HepG2 (cell line): ENCODE data around the gene TBC1D2B. TPM values are rescaled to one million over a fixed set of nuclear protein-coding genes. Genes with fewer than 3 reads are reported as not detected.

ENCODE experiments used
- ATAC-seq: fragments of 200-7000 bp; cut with Tn5 transposase; 3 replicates; pipeline ENCODE4 v1.9.1; 2020; ENCODE audit warnings: mild to moderate bottlenecking, moderate library complexity
- Bru-seq: library from RNA; stranded (reverse); fragments of 400-500 nt; gene quantifications from one replicate; lab custom pipeline; 2021; lab: Mats Ljungman, UMichigan
- BruChase-seq, 2 experiments: library from RNA; stranded (reverse); fragments of 400-500 nt; gene quantifications; one replicate each; lab custom pipeline; 2021; lab: Mats Ljungman, UMichigan
- BruUV-seq: library from RNA; stranded (reverse); fragments of 400-500 nt; replicated peaks from 2 replicates; lab custom pipeline; 2021; lab: Mats Ljungman, UMichigan
- CTCF ChIA-PET: fragments of 300-600 bp; formaldehyde crosslinking; extraction: SDS; loops from one replicate; lab custom pipeline; 2021; ENCODE audit warnings: low total read pairs, inconsistent platforms, low intra/inter-chr PET ratio; lab: Yijun Ruan, JAX
- POLR2A ChIA-PET: fragments of 350-600 bp; sonication (Branson Sonifier 250); formaldehyde crosslinking; loops from one replicate; lab custom pipeline; 2020; ENCODE audit warnings: antibody characterized with exemption, inconsistent platforms; lab: Yijun Ruan, JAX
- DNase-seq: peaks from one replicate; pipeline ENCODE4 v3.0.0-alpha.2; 2015; ENCODE audit warnings: low spot score
- FAIRE-seq: peaks from 3 replicates; lab custom pipeline; 2011; peaks lifted over from hg19 to GRCh38; lab: Jason Lieb, UNC
- H2AFZ ChIP-seq: one replicate; pipeline ENCODE4 v1.6.1; 2011; ENCODE audit warnings: low read length, inconsistent platforms
- H3K27ac ChIP-seq: fragments of 300-600 bp; 3 replicates; pipeline ENCODE4 v1.8.0; 2011; ENCODE audit warnings: mixed run types, mild to moderate bottlenecking, mixed read lengths, low read length, inconsistent platforms; ENCODE audit not compliant: insufficient read depth; ENCODE audit errors: extremely low read length
- H3K27me3 ChIP-seq, 2 experiments: fragments of 200-600 bp in 1 of 2; 2 replicates in 1 of 2; 3 replicates in 1 of 2; pipeline versions ENCODE4 v1.6.0 to v1.8.0; 2011; ENCODE audit warnings: low read length in 2 of 2, mild to moderate bottlenecking in 2 of 2, moderate library complexity in 2 of 2, inconsistent platforms in 1 of 2; ENCODE audit not compliant: insufficient read depth in 2 of 2, control insufficient read depth in 1 of 2
- H3K36me3 ChIP-seq, 2 experiments: fragments of 200-600 bp in 1 of 2; replicated peaks in 1 of 2; 2 replicates in 1 of 2; 3 replicates in 1 of 2; pipeline versions ENCODE4 v1.5.1 to v1.8.0; 2011; ENCODE audit warnings: low read length in 2 of 2, inconsistent platforms in 1 of 2; ENCODE audit not compliant: insufficient read depth in 2 of 2, control insufficient read depth in 1 of 2
- H3K4me1 ChIP-seq: 2 replicates; pipeline ENCODE4 v1.5.1; 2012; ENCODE audit warnings: low read length, inconsistent platforms; ENCODE audit not compliant: insufficient read depth
- H3K4me2 ChIP-seq: 2 replicates; pipeline ENCODE4 v1.6.0; 2011; ENCODE audit warnings: low read depth, low read length, inconsistent platforms
- H3K4me3 ChIP-seq, 3 experiments: fragments of 200-600 bp in 1 of 3; sonication (generic), shearing (Covaris generic) in 1 of 3; replicated peaks in 1 of 3; 2 replicates each; pipeline ENCODE4 v1.5.1; 2011 to 2016; ENCODE audit warnings: low read length in 3 of 3, inconsistent platforms in 2 of 3, low read depth in 2 of 3, mild to moderate bottlenecking in 2 of 3, control low read depth in 1 of 3, mixed read lengths in 1 of 3; ENCODE audit not compliant: insufficient read depth in 1 of 3
- H3K79me2 ChIP-seq: one replicate; pipeline ENCODE4 v1.6.1; 2011; ENCODE audit warnings: low read length, inconsistent platforms; ENCODE audit not compliant: insufficient read depth
- H3K9ac ChIP-seq: 2 replicates; pipeline ENCODE4 v1.6.0; 2011; ENCODE audit warnings: mild to moderate bottlenecking, low read depth, low read length, inconsistent platforms; ENCODE audit not compliant: insufficient read depth
- H3K9me3 ChIP-seq: 2 replicates; pipeline ENCODE4 v1.5.1; 2012; ENCODE audit warnings: mild to moderate bottlenecking, low read length
- H4K20me1 ChIP-seq: 2 replicates; pipeline ENCODE4 v1.6.0; 2011; ENCODE audit warnings: inconsistent platforms, mild to moderate bottlenecking, low read length, moderate library complexity; ENCODE audit not compliant: insufficient read depth
- BRD4 ChIP-seq: sonication (generic); formaldehyde crosslinking; IDR thresholded peaks from 2 replicates; pipeline ENCODE4 v1.4.0; 2020; ENCODE audit warnings: missing genetic modification reagents
- CHD4 ChIP-seq: fragments of 200-600 bp; sonication (generic); IDR thresholded peaks from 2 replicates; pipeline ENCODE4 v1.7.0; 2017; ENCODE audit warnings: mild to moderate bottlenecking, low read length, borderline replicate concordance
- CTCF ChIP-seq: sonication (generic); formaldehyde crosslinking; IDR thresholded peaks from 2 replicates; pipeline ENCODE4 v1.5.0; 2020; ENCODE audit warnings: mild to moderate bottlenecking, missing genetic modification reagents, moderate library complexity
- DNMT1 ChIP-seq: sonication (generic); formaldehyde crosslinking; IDR thresholded peaks from 2 replicates; pipeline ENCODE4 v1.5.1; 2020; ENCODE audit warnings: mild to moderate bottlenecking, missing genetic modification reagents
- FIP1L1 ChIP-seq: fragments of 200-400 bp; formaldehyde crosslinking; IDR thresholded peaks from 2 replicates; pipeline ENCODE4 v1.6.1; 2018; ENCODE audit warnings: low read depth, mild to moderate bottlenecking, low read length, moderate library complexity, borderline replicate concordance; ENCODE audit not compliant: insufficient read depth
- FOXO1 ChIP-seq: sonication (generic); formaldehyde crosslinking; IDR thresholded peaks from 2 replicates; pipeline ENCODE4 v1.4.0; 2020; ENCODE audit warnings: missing genetic modification reagents
- NFKBIZ ChIP-seq: IDR thresholded peaks from 2 replicates; pipeline ENCODE4 v1.6.1; 2018; ENCODE audit warnings: missing genetic modification reagents, missing compliant biosample characterization
- SNAI1 ChIP-seq: sonication (generic); formaldehyde crosslinking; IDR thresholded peaks from 2 replicates; pipeline ENCODE4 v1.5.0; 2020; ENCODE audit warnings: mild to moderate bottlenecking, missing genetic modification reagents, borderline replicate concordance
- SYNCRIP ChIP-seq: fragments of 200-400 bp; formaldehyde crosslinking; IDR thresholded peaks from 2 replicates; pipeline ENCODE4 v1.6.1; 2018; ENCODE audit warnings: mild to moderate bottlenecking, low read depth, low read length; ENCODE audit not compliant: insufficient read depth
- ZBTB39 ChIP-seq: sonication (generic); formaldehyde crosslinking; IDR thresholded peaks from 2 replicates; pipeline ENCODE4 v1.5.0; 2020; ENCODE audit warnings: missing genetic modification reagents
- ZFP37 ChIP-seq: sonication (generic); formaldehyde crosslinking; IDR thresholded peaks from 2 replicates; pipeline ENCODE4 v1.4.0; 2020; ENCODE audit warnings: missing genetic modification reagents, borderline replicate concordance
- ZFX ChIP-seq: sonication (generic); formaldehyde crosslinking; IDR thresholded peaks from 2 replicates; pipeline ENCODE4 v1.4.0; 2020; ENCODE audit warnings: mild to moderate bottlenecking, low read depth, missing genetic modification reagents, moderate library complexity
- ZNF652 ChIP-seq: IDR thresholded peaks from 2 replicates; pipeline ENCODE4 v1.6.1; 2016; ENCODE audit warnings: low read depth, borderline replicate concordance
- WGBS: methylation state at CpG from one replicate; pipeline ENCODE4 v1.1.6; 2017; ENCODE audit warnings: low lambda C conversion rate; 5-methylcytosine and 5-hydroxymethylcytosine counted together
- in situ Hi-C: cut with HindIII; loops from 2 replicates; pipeline ENCODE4 v1.10.0; 2017; ENCODE audit warnings: low pct_unique_long_range_greater_than_20kb; ENCODE audit not compliant: extremely low pct_ligation_motif_present
- intact Hi-C: fragments of 100-400 bp; cut with micrococcal nuclease; formaldehyde crosslinking; loops from one replicate; pipeline ENCODE4 v1.10.0; 2022; ENCODE audit not compliant: unreplicated experiment
- long read RNA-seq, 2 experiments: library from RNA in 1 of 2; library from polyadenylated mRNA in 1 of 2; stranded (forward) in 1 of 2; unstranded in 1 of 2; transcript quantifications; one replicate each; pipeline ENCODE4 v2.0.0, GENCODE V29; 2019 to 2022
- polyA minus RNA-seq, 3 experiments: library from RNA; depleted of rRNA, polyadenylated mRNA; stranded (reverse); fragments of >200 nt; gene quantifications; 2 replicates each; pipeline ENCODE4 v1.2.3, GENCODE V29; 2011; ENCODE audit warnings: low replicate concordance in 1 of 3
- polyA plus RNA-seq, 8 experiments: library from polyadenylated mRNA; depleted of rRNA in 3 of 8; stranded (reverse) in 7 of 8; unstranded in 1 of 8; fragments of >200 nt; fragmentation: Illumina TruSeq in 4 of 8; extraction: Trizol in 4 of 8; gene quantifications; 2 replicates each; pipeline versions ENCODE4 v1.2.1 to v1.2.3, GENCODE V29; 2011 to 2016; ENCODE audit warnings: low read depth in 4 of 8, missing spikeins in 1 of 8, mixed read lengths in 1 of 8; ENCODE audit not compliant: insufficient read depth in 1 of 8
- total RNA-seq, 5 experiments: library from RNA; depleted of rRNA; stranded (reverse); fragments of >200 nt; fragmentation: Illumina TruSeq; extraction: Trizol; gene quantifications; 2 replicates each; pipeline ENCODE4 v1.2.3, GENCODE V29; 2016; ENCODE audit warnings: low read depth in 1 of 5

TBC1D2B gene
- total RNA-seq (2016; rRNA removed; fragmentation: Illumina TruSeq; extraction: Trizol) (7.9 and 10.1 TPM in 2 replicates), polyA plus RNA-seq (2011; rRNA removed) (14.4 and 18.8 TPM in 2 replicates), polyA minus RNA-seq (2011; rRNA and poly(A)+ RNA removed; ENCODE audit: low replicate concordance) (27.1 and 31.4 TPM in 2 replicates), Bru-seq, nascent RNA (percentile 61 among the genes with signal in this experiment), BruChase-seq, experiment 1, labeled RNA remaining after a 6-hour chase (percentile 60 among the genes with signal in this experiment), BruChase-seq, experiment 2, labeled RNA remaining after a 2-hour chase (percentile 57 among the genes with signal in this experiment)
- total RNA-seq (2016; cell fraction: cytosol; rRNA removed; fragmentation: Illumina TruSeq; extraction: Trizol; ENCODE audit: low read depth): 4.1 and 5.1 TPM in 2 replicates
- total RNA-seq (2016; cell fraction: insoluble cytoplasmic fraction; rRNA removed; fragmentation: Illumina TruSeq; extraction: Trizol): 7.4 and 10.4 TPM in 2 replicates
- total RNA-seq (2016; cell fraction: membrane; rRNA removed; fragmentation: Illumina TruSeq; extraction: Trizol): 4.5 and 5.3 TPM in 2 replicates
- total RNA-seq (2016; cell fraction: nucleus; rRNA removed; fragmentation: Illumina TruSeq; extraction: Trizol): 12.1 and 12.6 TPM in 2 replicates
- 8.9 and 11.2 TPM in 2 replicates for polyA plus RNA-seq (2011; cell fraction: cytosol; rRNA removed)
- 36.0 and 41.0 TPM in 2 replicates for polyA plus RNA-seq (2011; cell fraction: nucleus; rRNA removed)
- polyA plus RNA-seq (2012): 7.6 and 13.3 TPM in 2 replicates
- 0.70 and 0.78 TPM in 2 replicates for polyA plus RNA-seq (2016; cell fraction: cytosol; fragmentation: Illumina TruSeq; extraction: Trizol; ENCODE audit: low read depth)
- polyA plus RNA-seq (2016; cell fraction: insoluble cytoplasmic fraction; fragmentation: Illumina TruSeq; extraction: Trizol; ENCODE audit: low read depth): 5.9 and 9.0 TPM in 2 replicates
- 1.7 and 1.9 TPM in 2 replicates for polyA plus RNA-seq (2016; cell fraction: membrane; fragmentation: Illumina TruSeq; extraction: Trizol; ENCODE audit: low read depth)
- 16.5 and 18.2 TPM in 2 replicates for polyA plus RNA-seq (2016; cell fraction: nucleus; fragmentation: Illumina TruSeq; extraction: Trizol; ENCODE audit: insufficient read depth, low read depth)
- 8.7 and 10.4 TPM in 2 replicates for polyA minus RNA-seq (2011; cell fraction: cytosol; rRNA and poly(A)+ RNA removed)
- polyA minus RNA-seq (2011; cell fraction: nucleus; rRNA and poly(A)+ RNA removed): 28.2 and 32.3 TPM in 2 replicates
- long read RNA-seq, experiment 1, full-length matches to known transcripts: 5 of 6 reads
- long read RNA-seq, experiment 1, partial matches to known transcripts: 1 of 6 reads
- long read RNA-seq, experiment 1, other reads (novel, unspliced or antisense): 0 of 6 reads
- long read RNA-seq, experiment 2, full-length matches to known transcripts: 24 of 29 reads
- long read RNA-seq, experiment 2, partial matches to known transcripts: 2 of 29 reads
- long read RNA-seq, experiment 2, other reads (novel, unspliced or antisense): 3 of 29 reads

GRCh38 chr15:78077053-78077870 is at the start of gene TBC1D2B:
Gene TBC1D2B, minus strand, starts transcription at chr15:78077711. Its CDS starts 59 bp downstream, at chr15:78077652.
- H3K79me2 ChIP-seq: peaks cover 27% of the 10 kb centered on the region
- DNase-seq (no peak), ATAC-seq (peak; percentile 74), FAIRE-seq (no peak)
- H3K4me2 ChIP-seq: peak within 1 kb of the TSS; percentile 80
- no peaks in the 10 kb centered on the region; a peak in 1 of 5 replicates for H3K27me3 ChIP-seq
- H4K20me1 ChIP-seq: no peaks in the 10 kb centered on the region
- H3K36me3 ChIP-seq: no peaks in the 10 kb centered on the region
- H3K9ac ChIP-seq: peak within 1 kb of the TSS; percentile 78
- peak within 1 kb of the TSS; percentile 59 for H2AFZ ChIP-seq
- BruUV-seq: no TSS peak
- POLR2A ChIA-PET: no interaction called here
- intact Hi-C loops: no loop called here
- 0% methylated on average over 10 of the region's 104 CpGs for WGBS
- peak within 1 kb of the TSS; percentile 54 for H3K27ac ChIP-seq
- H3K4me3 ChIP-seq: peak within 1 kb of the TSS; percentile 78 to 94 (median 82)
- CTCF ChIA-PET: interaction anchor here (1.3 kb wide), 1 partner anchor 31 kb away, joined by 3 read pairs; no protein-coding TSS in a partner anchor
- peaks cover 79% of the 10 kb centered on the region for H3K4me1 ChIP-seq
- in situ Hi-C loops: no loop called here
- H3K9me3 ChIP-seq: no peaks in the 10 kb centered on the region
- no peak for TF ChIP-seq BRD4 (CRISPR knock-in tag)
- no peak for TF ChIP-seq SNAI1 (CRISPR knock-in tag)
- no peak for TF ChIP-seq ZBTB39 (CRISPR knock-in tag)
- no peak for TF ChIP-seq CHD4
- no peak for TF ChIP-seq ZFP37
- TF ChIP-seq DNMT1 (CRISPR knock-in tag): no peak
- TF ChIP-seq FIP1L1: no peak
- TF ChIP-seq ZFX (CRISPR knock-in tag): peak; percentile 67
- TF ChIP-seq SYNCRIP: no peak
- peak; percentile 25; the same call in 1 of the 2 replicates for TF ChIP-seq CTCF (CRISPR knock-in tag)
- no peak for TF ChIP-seq ZNF652 (CRISPR knock-in tag)
- TF ChIP-seq FOXO1: no peak
- TF ChIP-seq NFKBIZ (CRISPR knock-in tag): no peak
